H9 (cell line): ENCODE results near the gene FAP. TPM values are rescaled to one million over a fixed set of nuclear protein-coding genes. Genes with fewer than 3 reads are reported as not detected.

Experiments used
- DNase-seq: peaks from one replicate; pipeline ENCODE4 v3.0.0-alpha.2; 2017
- H2AFZ ChIP-seq: one replicate; pipeline ENCODE4 v1.6.1; 2013; ENCODE audit warnings: mild to moderate bottlenecking, low read length, control low read depth, moderate library complexity
- H2AK5ac ChIP-seq: 2 replicates; pipeline ENCODE4 v1.6.1; 2013; ENCODE audit warnings: low read length, control low read depth, mixed read lengths; ENCODE audit not compliant: insufficient read length
- H2BK120ac ChIP-seq: one replicate; pipeline ENCODE4 v1.6.1; 2013; ENCODE audit warnings: low read depth, mild to moderate bottlenecking, low read length, control low read depth, inconsistent platforms; ENCODE audit not compliant: poor library complexity, severe bottlenecking
- H2BK12ac ChIP-seq: 2 replicates; pipeline ENCODE4 v1.6.1; 2013; ENCODE audit warnings: low read length, control low read depth, mixed read lengths, low read depth; ENCODE audit not compliant: insufficient read length
- H2BK15ac ChIP-seq: 2 replicates; pipeline ENCODE4 v1.6.1; 2013; ENCODE audit warnings: low read depth, low read length, control low read depth
- H2BK20ac ChIP-seq: one replicate; pipeline ENCODE4 v1.6.1; 2013; ENCODE audit warnings: low read depth, mild to moderate bottlenecking, low read length, control low read depth, inconsistent platforms; ENCODE audit not compliant: poor library complexity, severe bottlenecking
- H2BK5ac ChIP-seq: 2 replicates; pipeline ENCODE4 v1.6.1; 2013; ENCODE audit warnings: low read length, control low read depth, mixed read lengths; ENCODE audit not compliant: insufficient read length
- H3K14ac ChIP-seq: 2 replicates; pipeline ENCODE4 v1.6.1; 2013; ENCODE audit warnings: low read length, control low read depth; ENCODE audit not compliant: insufficient read depth
- H3K18ac ChIP-seq: 2 replicates; pipeline ENCODE4 v1.6.1; 2013; ENCODE audit warnings: low read depth, mild to moderate bottlenecking, mixed read lengths, low read length, control low read depth; ENCODE audit not compliant: insufficient read length
- H3K23ac ChIP-seq: 2 replicates; pipeline ENCODE4 v1.6.1; 2013; ENCODE audit warnings: low read length, control low read depth, mixed read lengths, low read depth; ENCODE audit not compliant: insufficient read length
- H3K23me2 ChIP-seq: 2 replicates; pipeline ENCODE4 v1.6.1; 2013; ENCODE audit warnings: low read depth, mild to moderate bottlenecking, mixed read lengths, low read length, control low read depth; ENCODE audit not compliant: insufficient read length, poor library complexity, severe bottlenecking
- H3K27ac ChIP-seq: 2 replicates; pipeline ENCODE4 v1.5.1; 2013; ENCODE audit warnings: low read length, control low read depth, mixed read lengths, low read depth; ENCODE audit not compliant: insufficient read length
- H3K27me3 ChIP-seq: 2 replicates; pipeline ENCODE4 v1.6.1; 2013; ENCODE audit warnings: low read length, control low read depth, inconsistent platforms; ENCODE audit not compliant: insufficient read depth
- H3K4ac ChIP-seq: 2 replicates; pipeline ENCODE4 v1.6.1; 2013; ENCODE audit warnings: low read depth, mild to moderate bottlenecking, control low read depth, inconsistent platforms, low read length, moderate library complexity
- H3K4me1 ChIP-seq: 2 replicates; pipeline ENCODE4 v1.6.1; 2013; ENCODE audit warnings: low read length, control low read depth, inconsistent platforms; ENCODE audit not compliant: insufficient read depth
- H3K4me2 ChIP-seq: 2 replicates; pipeline ENCODE4 v1.6.1; 2013; ENCODE audit warnings: low read length, control low read depth, mixed read lengths; ENCODE audit not compliant: insufficient read length, insufficient read depth
- H3K56ac ChIP-seq: 2 replicates; pipeline ENCODE4 v1.6.1; 2013; ENCODE audit warnings: low read depth, mild to moderate bottlenecking, mixed read lengths, low read length, control low read depth; ENCODE audit not compliant: insufficient read length
- H3K79me1 ChIP-seq: 2 replicates; pipeline ENCODE4 v1.6.1; 2013; ENCODE audit warnings: low read depth, mild to moderate bottlenecking, moderate library complexity, low read length, control low read depth, inconsistent platforms; ENCODE audit not compliant: insufficient read depth, poor library complexity, severe bottlenecking
- H3K79me2 ChIP-seq: 2 replicates; pipeline ENCODE4 v1.6.1; 2013; ENCODE audit warnings: low read length, control low read depth, inconsistent platforms; ENCODE audit not compliant: insufficient read depth
- H3K9ac ChIP-seq: 2 replicates; pipeline ENCODE4 v1.6.1; 2013; ENCODE audit warnings: low read length, control low read depth, mixed read lengths; ENCODE audit not compliant: insufficient read length; ENCODE audit errors: extremely low read depth
- H3K9me3 ChIP-seq: one replicate; pipeline ENCODE4 v1.6.1; 2013; ENCODE audit warnings: low read depth, low read length, inconsistent platforms; ENCODE audit not compliant: control insufficient read depth
- H3T11ph ChIP-seq: one replicate; pipeline ENCODE4 v1.6.1; 2013; ENCODE audit warnings: mild to moderate bottlenecking, low read length, control low read depth, inconsistent platforms
- H4K20me1 ChIP-seq: one replicate; pipeline ENCODE4 v1.6.1; 2013; ENCODE audit not compliant: control insufficient read depth, insufficient read length, insufficient read depth
- H4K5ac ChIP-seq: 2 replicates; pipeline ENCODE4 v1.6.1; 2013; ENCODE audit warnings: low read depth, mild to moderate bottlenecking, mixed read lengths, low read length, control low read depth; ENCODE audit not compliant: insufficient read length
- H4K8ac ChIP-seq: replicated peaks from 2 replicates; pipeline ENCODE4 v1.6.1; 2013; ENCODE audit warnings: low read length, control low read depth, mixed read lengths, low read depth; ENCODE audit not compliant: insufficient read length
- H4K91ac ChIP-seq: 2 replicates; pipeline ENCODE4 v1.6.1; 2013; ENCODE audit warnings: low read depth, mild to moderate bottlenecking, moderate library complexity, mixed read lengths, low read length, control low read depth; ENCODE audit not compliant: insufficient read length
- H3K27ac Mint-ChIP-seq, 3 experiments: 2 replicates in 2 of 3; 3 replicates in 1 of 3; pipeline ENCODE4 v1.8.0; 2020 to 2021; ENCODE audit warnings: mixed read lengths in 3 of 3, mild to moderate bottlenecking in 1 of 3, moderate library complexity in 1 of 3
- H3K27me3 Mint-ChIP-seq: 2 replicates; pipeline ENCODE4 v1.8.0; 2021; ENCODE audit warnings: low read depth, mild to moderate bottlenecking, moderate library complexity, mixed read lengths
- H3K36me3 Mint-ChIP-seq, 3 experiments: 2 replicates in 2 of 3; 3 replicates in 1 of 3; pipeline ENCODE4 v1.8.0; 2020 to 2021; ENCODE audit warnings: low read depth in 3 of 3, mixed read lengths in 3 of 3; ENCODE audit not compliant: insufficient read depth in 1 of 3
- H3K4me1 Mint-ChIP-seq, 2 experiments: 2 replicates each; pipeline ENCODE4 v1.8.0; 2020; ENCODE audit warnings: mixed read lengths in 2 of 2
- H3K4me3 Mint-ChIP-seq, 2 experiments: 2 replicates in 1 of 2; 3 replicates in 1 of 2; pipeline ENCODE4 v1.8.0; 2020 to 2021; ENCODE audit warnings: mild to moderate bottlenecking in 2 of 2, mixed read lengths in 2 of 2, moderate library complexity in 1 of 2
- H3K9me3 Mint-ChIP-seq, 2 experiments: 2 replicates in 1 of 2; 3 replicates in 1 of 2; pipeline ENCODE4 v1.8.0; 2020; ENCODE audit warnings: mild to moderate bottlenecking in 2 of 2, mixed read lengths in 2 of 2, moderate library complexity in 1 of 2
- CTCF ChIP-seq: fragments of 200-600 bp; sonication (generic); conservative IDR thresholded peaks from 3 replicates; pipeline ENCODE4 v1.8.0; 2021; ENCODE audit warnings: antibody characterized with exemption, mild to moderate bottlenecking
- WGBS: extraction: QIAGEN DNeasy Blood & Tissue Kit; methylation state at CpG from one replicate; pipeline ENCODE4 v1.1.7; 2013; ENCODE audit warnings: missing lambda C conversion rate, low lambda C conversion rate, mixed read lengths; ENCODE audit not compliant: insufficient read length; ENCODE audit errors: extremely low coverage; 5-methylcytosine and 5-hydroxymethylcytosine counted together
- total RNA-seq: library from RNA; stranded (reverse); gene quantifications from 2 replicates; pipeline ENCODE4 v1.2.1, GENCODE V29; 2021

Gene FAP
- total RNA-seq, 1 experiment from 2014 or later = not detected

- no peak overlapping the region for H2BK5ac ChIP-seq
- no peak overlapping the region for H3K18ac ChIP-seq
- peaks cover 9 to 12% of the 10 kb centered on the region in 2 experiments for H3K4me1 Mint-ChIP-seq
- no peak overlapping the region for H3K9ac ChIP-seq
- H3K23me2 ChIP-seq = no peaks in the 10 kb centered on the region
- H2AFZ ChIP-seq = no peak overlapping the region
- no peak overlapping the region for H3K4me3 Mint-ChIP-seq
- no peak overlapping the region for H3K56ac ChIP-seq
- DNase-seq = no peak
- no peak overlapping the region for H2BK120ac ChIP-seq
- H4K8ac ChIP-seq = no peak overlapping the region
- no peak overlapping the region for H3K4me2 ChIP-seq
- H2BK15ac ChIP-seq = no peak overlapping the region
- no peaks in the 10 kb centered on the region for H3K27me3 ChIP-seq
- H3K14ac ChIP-seq = no peak overlapping the region
- no peak overlapping the region for H4K5ac ChIP-seq
- H2BK20ac ChIP-seq = no peak overlapping the region
- H4K91ac ChIP-seq = no peak overlapping the region
- no peaks in the 10 kb centered on the region for H3K4me1 ChIP-seq
- H3K9me3 ChIP-seq = no peaks in the 10 kb centered on the region
- no peak overlapping the region for H3K23ac ChIP-seq
- H4K20me1 ChIP-seq = no peaks in the 10 kb centered on the region
- no peak overlapping the region for H3K27ac ChIP-seq
- no peak overlapping the region for H3K4ac ChIP-seq
- H3K27ac Mint-ChIP-seq = no peak overlapping the region
- H3K27me3 Mint-ChIP-seq = no peaks in the 10 kb centered on the region
- H3T11ph ChIP-seq = no peak overlapping the region
- TF ChIP-seq CTCF = no peak
- H3K9me3 Mint-ChIP-seq = no peaks in the 10 kb centered on the region
- H3K36me3 Mint-ChIP-seq = no peaks in the 10 kb centered on the region
- no peak overlapping the region for H2BK12ac ChIP-seq
- H3K79me2 ChIP-seq = no peaks in the 10 kb centered on the region
- no peaks in the 10 kb centered on the region for H3K79me1 ChIP-seq
- H2AK5ac ChIP-seq = no peak overlapping the region
- no CpG with 5 or more reads among the region's 2 CpGs for WGBS
Measured at GRCh38 chr2:162258686-162259085, 15.4 kb upstream of the FAP start.
